ENCODE measurements around the gene SERPINA12.

SERPINA12 gene

GRCh38 chr14:94451826-94452225, 57.4 kb downstream of the SERPINA12 start:
- Histone ChIP-seq H3K9ac (ENCODE audit: low read length) (no peak overlapping the region), H3K4me1 (ENCODE audit: control insufficient read depth, insufficient read depth, low read length) (no peaks in the 10 kb centered on the region), H3K27ac (ENCODE audit: low read depth, low read length) (no peak overlapping the region), H3K27me3 (ENCODE audit: control insufficient read depth, insufficient read depth, low read length) (no peaks in the 10 kb centered on the region), H3K4me3 (ENCODE audit: low read length) (no peak overlapping the region), H3K36me3 (ENCODE audit: control insufficient read depth, insufficient read depth, low read length) (no peaks in the 10 kb centered on the region)

- H3K4me1 ChIP-seq (ENCODE audit: control insufficient read depth, insufficient read depth, low read length) = no peaks in the 10 kb centered on the region
- H3K9ac ChIP-seq (ENCODE audit: low read length) = no peak overlapping the region
- no peak overlapping the region for H3K27ac ChIP-seq (ENCODE audit: low read depth, low read length)
- H3K36me3 ChIP-seq (ENCODE audit: control insufficient read depth, insufficient read depth, low read length) = no peaks in the 10 kb centered on the region
- H3K4me3 ChIP-seq (ENCODE audit: low read length) = no peak overlapping the region
- H3K27me3 ChIP-seq (ENCODE audit: control insufficient read depth, insufficient read depth, low read length) = no peaks in the 10 kb centered on the region
Observed at GRCh38 chr14:94451091-94451771, 58.0 kb downstream of the SERPINA12 start.

DNA sequence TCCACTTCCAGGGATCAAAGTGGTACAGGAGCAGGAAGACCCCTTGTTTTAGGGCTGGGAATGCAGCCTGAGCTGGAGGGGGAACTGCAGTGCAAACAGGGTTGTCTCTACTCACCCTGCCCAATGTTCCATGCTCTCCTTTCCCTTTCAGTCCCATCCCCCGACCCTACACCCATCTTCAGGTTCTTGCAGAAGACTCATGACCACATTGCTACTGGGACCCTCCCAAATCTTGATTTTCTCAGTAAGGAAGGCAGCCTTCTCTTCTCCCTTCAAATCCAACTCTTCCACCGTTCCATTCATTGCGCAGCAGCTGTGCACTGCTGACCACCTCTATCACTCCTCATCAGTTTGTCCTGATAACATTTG, 58.6 kb downstream of the SERPINA12 start:
- Histone ChIP-seq H3K27me3 (ENCODE audit: control insufficient read depth, insufficient read depth, low read length) (no peaks in the 10 kb centered on the region), H3K4me3 (ENCODE audit: low read length) (no peak overlapping the region), H3K36me3 (ENCODE audit: control insufficient read depth, insufficient read depth, low read length) (no peaks in the 10 kb centered on the region), H3K9ac (ENCODE audit: low read length) (no peak overlapping the region), H3K4me1 (ENCODE audit: control insufficient read depth, insufficient read depth, low read length) (no peaks in the 10 kb centered on the region), H3K27ac (ENCODE audit: low read depth, low read length) (no peak overlapping the region)

DNA sequence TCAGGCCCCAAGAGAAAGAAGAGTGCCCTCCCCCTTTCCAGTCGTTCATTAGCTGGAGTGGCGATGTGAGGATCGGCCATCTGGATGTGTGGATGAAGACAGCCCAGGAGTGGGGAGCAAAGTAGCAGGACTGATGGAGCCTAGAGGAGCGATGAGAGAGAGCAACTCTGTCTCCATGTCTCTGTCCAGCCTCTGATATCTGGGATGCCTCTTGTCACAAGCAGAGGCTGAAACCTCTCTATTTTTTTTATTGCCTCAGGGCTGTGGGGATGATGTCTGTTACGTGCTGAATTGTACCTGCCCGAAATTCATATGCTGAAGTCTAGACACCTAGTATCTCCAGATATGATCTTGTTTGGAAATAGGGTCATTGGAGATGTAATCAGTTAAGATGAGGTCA, 59.3 kb downstream of the SERPINA12 start:
- Histone ChIP-seq H3K4me1 (ENCODE audit: control insufficient read depth, insufficient read depth, low read length) (no peaks in the 10 kb centered on the region), H3K27ac (ENCODE audit: low read depth, low read length) (no peak overlapping the region), H3K9ac (ENCODE audit: low read length) (no peak overlapping the region), H3K36me3 (ENCODE audit: control insufficient read depth, insufficient read depth, low read length) (no peaks in the 10 kb centered on the region), H3K4me3 (ENCODE audit: low read length) (no peak overlapping the region), H3K27me3 (ENCODE audit: control insufficient read depth, insufficient read depth, low read length) (no peaks in the 10 kb centered on the region)

DNA sequence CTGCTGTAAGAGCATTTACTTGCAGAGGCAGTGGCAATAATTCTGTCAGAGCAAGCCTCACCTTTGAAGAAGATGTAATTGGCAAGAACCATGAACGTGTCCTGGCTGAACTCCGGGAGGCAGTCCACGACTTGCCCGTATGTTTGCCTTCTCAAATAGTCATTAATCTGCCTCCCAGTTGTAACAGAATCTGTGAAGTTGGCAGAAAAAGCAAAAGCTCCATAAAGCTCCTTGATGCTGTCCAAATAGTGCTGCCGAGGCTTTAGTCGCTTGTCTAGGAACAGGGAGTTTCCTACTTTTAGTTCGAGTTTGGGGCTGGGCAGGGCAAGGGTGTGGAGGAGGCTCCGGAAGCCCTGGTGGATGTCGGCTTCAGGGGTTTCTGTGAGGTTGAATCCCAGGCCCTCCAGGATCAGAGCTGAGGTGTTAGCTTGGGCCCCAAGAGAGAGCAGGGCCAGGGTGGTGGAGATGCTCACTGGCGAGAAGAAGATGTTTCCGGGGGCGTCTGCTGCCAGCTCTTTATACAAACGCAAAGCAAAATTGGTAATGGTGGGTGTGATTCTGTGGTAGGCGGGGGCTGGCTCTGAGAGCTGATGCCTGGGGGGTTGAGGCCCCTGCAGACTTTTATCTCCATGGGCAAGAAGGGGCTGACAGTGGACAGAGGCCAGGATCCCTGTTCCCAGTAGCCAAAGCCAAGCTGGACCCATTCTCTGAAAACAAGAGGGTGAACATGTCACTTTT, 61.0 kb downstream of the SERPINA12 start:
- no peaks in the 10 kb centered on the region for H3K27me3 ChIP-seq (ENCODE audit: control insufficient read depth, insufficient read depth, low read length)
- no peaks in the 10 kb centered on the region for H3K4me1 ChIP-seq (ENCODE audit: control insufficient read depth, insufficient read depth, low read length)
- H3K36me3 ChIP-seq (ENCODE audit: control insufficient read depth, insufficient read depth, low read length) = no peaks in the 10 kb centered on the region
- no peak overlapping the region for H3K4me3 ChIP-seq (ENCODE audit: low read length)
- no peak overlapping the region for H3K9ac ChIP-seq (ENCODE audit: low read length)
- H3K27ac ChIP-seq (ENCODE audit: low read depth, low read length) = no peak overlapping the region

DNA sequence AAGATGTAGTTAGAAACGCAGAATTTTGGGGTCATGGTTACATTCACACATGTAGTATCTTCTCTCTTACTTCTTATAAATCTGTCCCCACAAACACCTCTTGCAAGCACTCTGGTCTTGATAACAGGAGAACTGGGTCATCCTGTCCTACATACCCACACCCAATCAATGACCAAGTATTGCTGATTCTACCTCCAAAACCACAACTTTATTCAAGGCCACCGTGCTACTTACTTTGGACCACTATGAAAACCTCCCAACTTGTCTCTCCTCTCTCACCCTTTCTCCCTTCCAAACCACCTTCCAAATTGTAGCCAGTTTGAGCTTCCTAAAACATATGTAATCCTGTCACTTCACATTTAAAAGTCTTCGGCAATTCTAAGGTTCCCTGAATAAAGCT, 62.1 kb downstream of the SERPINA12 start:
- Histone ChIP-seq H3K27me3 (ENCODE audit: control insufficient read depth, insufficient read depth, low read length) (no peaks in the 10 kb centered on the region), H3K27ac (ENCODE audit: low read depth, low read length) (no peak overlapping the region), H3K4me1 (ENCODE audit: control insufficient read depth, insufficient read depth, low read length) (no peaks in the 10 kb centered on the region), H3K36me3 (ENCODE audit: control insufficient read depth, insufficient read depth, low read length) (no peaks in the 10 kb centered on the region), H3K9ac (ENCODE audit: low read length) (no peak overlapping the region), H3K4me3 (ENCODE audit: low read length) (no peak overlapping the region)

- no peaks in the 10 kb centered on the region for H3K27me3 ChIP-seq (ENCODE audit: control insufficient read depth, insufficient read depth, low read length)
Observed at GRCh38 chr14:94446126-94446525, 63.1 kb downstream of the SERPINA12 start.

DNA sequence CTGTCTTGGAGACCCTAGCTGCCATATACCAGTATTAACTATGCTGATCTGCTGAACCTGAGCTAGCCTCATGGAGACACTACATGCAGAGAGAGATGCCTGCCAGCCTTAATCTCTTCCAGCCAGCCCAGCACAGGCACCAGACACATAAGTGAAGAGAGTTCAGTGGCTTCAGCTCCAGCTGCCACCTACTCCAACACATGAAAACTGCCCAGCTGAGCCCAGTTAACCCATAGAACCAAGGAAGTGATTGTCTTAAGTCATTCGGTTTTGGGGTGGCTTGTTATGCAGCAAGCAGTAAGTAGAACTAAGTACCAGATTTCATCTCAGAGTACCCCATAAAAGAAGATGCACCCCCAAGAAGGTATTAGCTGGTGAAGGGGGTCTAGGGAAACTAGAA, 64.3 kb downstream of the SERPINA12 start:
- no peaks in the 10 kb centered on the region for H3K4me1 ChIP-seq (ENCODE audit: control insufficient read depth, insufficient read depth, low read length)
- H3K4me3 ChIP-seq (ENCODE audit: low read length) = no peak overlapping the region
- H3K27ac ChIP-seq (ENCODE audit: low read depth, low read length) = no peak overlapping the region
- H3K9ac ChIP-seq (ENCODE audit: low read length) = no peak overlapping the region
- no peaks in the 10 kb centered on the region for H3K36me3 ChIP-seq (ENCODE audit: control insufficient read depth, insufficient read depth, low read length)
- no peaks in the 10 kb centered on the region for H3K27me3 ChIP-seq (ENCODE audit: control insufficient read depth, insufficient read depth, low read length)

More at GRCh38 chr14:94446126-94446525, 63.1 kb downstream of the SERPINA12 start:
- no peaks in the 10 kb centered on the region for H3K36me3 ChIP-seq (ENCODE audit: control insufficient read depth, insufficient read depth, low read length)
- H3K27ac ChIP-seq (ENCODE audit: low read depth, low read length) = no peak overlapping the region
- H3K4me3 ChIP-seq (ENCODE audit: low read length) = no peak overlapping the region
- H3K4me1 ChIP-seq (ENCODE audit: control insufficient read depth, insufficient read depth, low read length) = no peaks in the 10 kb centered on the region
- H3K9ac ChIP-seq (ENCODE audit: low read length) = no peak overlapping the region

DNA sequence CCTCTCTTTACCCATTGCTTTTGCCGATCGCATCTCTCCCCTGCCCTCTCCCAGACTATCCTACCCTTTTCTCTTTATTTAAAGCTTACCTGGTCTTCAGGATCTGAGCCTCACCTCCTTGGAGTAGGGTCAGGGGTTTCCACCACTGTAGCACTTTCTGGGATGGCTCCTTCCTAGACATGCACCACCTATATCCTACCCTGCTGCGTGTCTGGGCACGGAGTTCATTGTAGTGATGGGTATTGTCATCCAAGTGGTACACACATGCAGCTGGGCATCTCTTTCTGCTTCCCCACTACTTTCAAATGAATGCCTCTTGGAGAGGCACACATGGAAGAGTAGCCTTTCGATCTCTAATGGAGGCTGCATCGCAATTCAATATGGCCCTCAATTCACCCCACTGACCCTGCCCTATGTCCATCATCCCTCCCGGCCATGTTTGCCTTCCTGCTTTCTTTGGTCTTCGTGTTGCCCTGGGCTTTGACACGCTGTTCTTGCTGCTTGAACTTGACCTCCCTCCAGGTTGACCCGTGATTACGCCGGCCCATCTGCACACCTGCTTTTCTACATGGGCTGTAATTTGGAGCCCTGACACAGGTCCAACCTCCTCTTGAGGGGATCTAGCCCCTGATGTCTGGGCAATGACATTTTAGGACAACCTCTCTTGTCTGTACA, 67.6 kb downstream of the SERPINA12 start:
- no peaks in the 10 kb centered on the region for H3K4me1 ChIP-seq (ENCODE audit: control insufficient read depth, insufficient read depth, low read length)
- no peak overlapping the region for H3K27ac ChIP-seq (ENCODE audit: low read depth, low read length)
- no peaks in the 10 kb centered on the region for H3K36me3 ChIP-seq (ENCODE audit: control insufficient read depth, insufficient read depth, low read length)
- no peak overlapping the region for H3K9ac ChIP-seq (ENCODE audit: low read length)
- H3K27me3 ChIP-seq (ENCODE audit: control insufficient read depth, insufficient read depth, low read length) = no peaks in the 10 kb centered on the region
- no peak overlapping the region for H3K4me3 ChIP-seq (ENCODE audit: low read length)

GRCh38 chr14:94441130-94441529, 68.1 kb downstream of the SERPINA12 start:
- Histone ChIP-seq H3K4me1 (ENCODE audit: control insufficient read depth, insufficient read depth, low read length) (no peaks in the 10 kb centered on the region), H3K36me3 (ENCODE audit: control insufficient read depth, insufficient read depth, low read length) (no peaks in the 10 kb centered on the region), H3K27ac (ENCODE audit: low read depth, low read length) (no peak overlapping the region)

DNA sequence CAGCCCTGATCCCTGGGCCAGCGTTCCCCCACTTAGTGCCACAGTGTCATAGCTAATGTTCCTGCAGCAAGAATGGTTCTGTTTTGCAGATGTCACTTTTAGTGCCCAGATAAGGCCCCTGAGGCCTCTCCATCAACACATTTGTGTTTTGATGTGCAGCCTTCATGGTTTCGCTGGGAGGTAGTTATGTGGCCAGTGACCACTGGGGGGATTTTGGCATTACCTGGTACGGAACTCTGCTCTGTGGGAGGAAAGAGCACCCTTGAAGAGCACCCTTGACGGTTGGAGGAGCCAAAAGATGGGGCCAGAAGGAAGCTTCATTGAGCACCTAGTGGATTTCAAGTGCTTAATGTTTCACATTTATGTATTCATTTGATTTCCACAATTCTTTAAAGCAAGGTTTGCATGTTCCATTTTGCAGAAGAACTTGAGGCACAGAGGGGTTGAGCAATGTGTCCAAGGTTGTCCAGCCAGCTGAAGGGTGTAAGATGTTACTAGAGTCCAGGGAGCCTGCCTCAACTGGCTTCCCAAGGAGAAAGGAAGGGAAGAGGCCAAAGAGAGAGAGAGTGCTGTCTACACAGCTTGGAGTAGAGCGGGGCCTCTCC, 69.7 kb downstream of the SERPINA12 start:
- Histone ChIP-seq H3K4me3 (ENCODE audit: low read length) (no peak overlapping the region), H3K4me1 (ENCODE audit: control insufficient read depth, insufficient read depth, low read length) (no peaks in the 10 kb centered on the region), H3K36me3 (ENCODE audit: control insufficient read depth, insufficient read depth, low read length) (no peaks in the 10 kb centered on the region), H3K27ac (ENCODE audit: low read depth, low read length) (no peak overlapping the region), H3K27me3 (ENCODE audit: control insufficient read depth, insufficient read depth, low read length) (no peaks in the 10 kb centered on the region), H3K9ac (ENCODE audit: low read length) (no peak overlapping the region)

More at GRCh38 chr14:94441130-94441529, 68.1 kb downstream of the SERPINA12 start:
- Histone ChIP-seq H3K9ac (ENCODE audit: low read length) (no peak overlapping the region), H3K27me3 (ENCODE audit: control insufficient read depth, insufficient read depth, low read length) (no peaks in the 10 kb centered on the region), H3K4me3 (ENCODE audit: low read length) (no peak overlapping the region)
